GM12801 (cell line): ENCODE results near the gene DDAH1.

Source experiments
- TF ChIP-seq, protein P1 (sequence below): IDR thresholded peaks from one replicate; pipeline ENCODE4 v1.5.1; 2011; ENCODE audit warnings: control low read depth; ENCODE audit not compliant: insufficient read length; ENCODE audit errors: extremely low read depth

Gene DDAH1

DNA sequence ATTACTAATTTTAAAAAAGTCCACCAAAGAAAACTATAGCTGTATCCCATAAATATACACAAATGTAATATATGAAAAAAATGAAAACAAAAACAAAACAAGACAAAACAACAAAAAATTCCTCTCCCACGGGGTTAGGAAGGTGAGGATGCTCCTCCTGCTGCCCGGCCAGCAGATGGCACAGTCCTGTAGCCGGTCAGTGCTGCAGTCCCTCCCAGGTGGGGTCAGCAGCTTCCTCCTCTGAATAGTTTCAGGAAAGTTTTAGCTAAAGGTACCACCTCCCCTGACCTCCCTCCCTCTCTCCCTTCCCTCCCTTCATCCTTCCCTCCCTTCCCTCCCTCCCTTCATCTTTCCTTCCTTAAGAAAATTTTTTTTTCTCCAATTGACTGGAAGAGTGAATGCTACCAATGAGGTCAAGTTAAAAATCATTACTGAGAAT is 120.7 kb downstream of the DDAH1 start:
- TF ChIP-seq, protein P1, sequence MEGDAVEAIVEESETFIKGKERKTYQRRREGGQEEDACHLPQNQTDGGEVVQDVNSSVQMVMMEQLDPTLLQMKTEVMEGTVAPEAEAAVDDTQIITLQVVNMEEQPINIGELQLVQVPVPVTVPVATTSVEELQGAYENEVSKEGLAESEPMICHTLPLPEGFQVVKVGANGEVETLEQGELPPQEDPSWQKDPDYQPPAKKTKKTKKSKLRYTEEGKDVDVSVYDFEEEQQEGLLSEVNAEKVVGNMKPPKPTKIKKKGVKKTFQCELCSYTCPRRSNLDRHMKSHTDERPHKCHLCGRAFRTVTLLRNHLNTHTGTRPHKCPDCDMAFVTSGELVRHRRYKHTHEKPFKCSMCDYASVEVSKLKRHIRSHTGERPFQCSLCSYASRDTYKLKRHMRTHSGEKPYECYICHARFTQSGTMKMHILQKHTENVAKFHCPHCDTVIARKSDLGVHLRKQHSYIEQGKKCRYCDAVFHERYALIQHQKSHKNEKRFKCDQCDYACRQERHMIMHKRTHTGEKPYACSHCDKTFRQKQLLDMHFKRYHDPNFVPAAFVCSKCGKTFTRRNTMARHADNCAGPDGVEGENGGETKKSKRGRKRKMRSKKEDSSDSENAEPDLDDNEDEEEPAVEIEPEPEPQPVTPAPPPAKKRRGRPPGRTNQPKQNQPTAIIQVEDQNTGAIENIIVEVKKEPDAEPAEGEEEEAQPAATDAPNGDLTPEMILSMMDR, result no peak

DNA sequence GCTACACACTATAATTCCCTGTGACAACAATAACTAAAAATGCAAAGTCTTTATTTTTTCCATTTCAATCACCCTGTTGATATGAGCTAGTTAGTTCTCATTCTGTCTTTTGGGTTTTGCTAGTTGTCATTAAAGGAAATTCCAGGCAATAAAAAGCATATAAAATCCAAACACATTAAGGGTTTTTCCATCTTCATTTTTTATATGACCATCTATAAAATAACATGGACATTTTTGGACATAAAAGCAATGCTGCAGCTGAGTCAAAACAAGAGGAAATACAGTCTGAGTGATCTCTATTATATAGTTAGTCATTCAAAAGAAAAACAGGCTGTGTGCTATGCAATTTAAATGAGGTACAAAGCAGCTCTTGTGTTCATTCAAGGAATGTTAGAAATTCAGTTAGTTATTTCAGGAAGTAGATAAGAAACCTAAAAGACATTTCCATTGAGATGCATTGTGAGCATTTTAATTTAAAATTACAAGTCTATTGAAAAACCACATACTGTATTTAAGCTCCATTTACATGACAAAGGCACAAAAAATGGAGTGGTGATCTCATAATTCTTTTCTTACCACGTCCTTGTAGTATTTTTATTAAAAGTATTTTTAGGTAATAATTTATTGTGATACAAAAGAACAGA is 121.2 kb downstream of the DDAH1 start:
- TF ChIP-seq, protein P1, result no peak

DNA sequence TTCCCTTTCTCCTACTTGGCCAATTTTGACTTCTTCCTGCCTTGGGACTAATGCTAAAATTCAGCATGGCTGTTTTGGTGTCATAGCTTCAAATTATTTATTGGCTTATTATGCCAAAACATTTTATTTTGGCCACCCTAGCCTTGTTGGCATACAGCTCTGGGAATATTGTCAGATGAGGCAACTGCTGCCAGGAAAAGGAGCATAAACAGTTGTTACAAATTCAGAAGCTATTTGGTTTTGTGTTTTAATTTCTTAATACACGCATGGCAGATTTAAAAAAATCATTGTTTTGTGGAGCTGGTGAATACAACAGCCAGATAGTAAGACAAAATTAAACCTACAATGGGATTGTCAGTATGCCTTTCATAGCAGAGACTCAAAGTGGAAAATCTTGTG is 121.7 kb downstream of the DDAH1 start:
- TF ChIP-seq, protein P1, result no peak

DNA sequence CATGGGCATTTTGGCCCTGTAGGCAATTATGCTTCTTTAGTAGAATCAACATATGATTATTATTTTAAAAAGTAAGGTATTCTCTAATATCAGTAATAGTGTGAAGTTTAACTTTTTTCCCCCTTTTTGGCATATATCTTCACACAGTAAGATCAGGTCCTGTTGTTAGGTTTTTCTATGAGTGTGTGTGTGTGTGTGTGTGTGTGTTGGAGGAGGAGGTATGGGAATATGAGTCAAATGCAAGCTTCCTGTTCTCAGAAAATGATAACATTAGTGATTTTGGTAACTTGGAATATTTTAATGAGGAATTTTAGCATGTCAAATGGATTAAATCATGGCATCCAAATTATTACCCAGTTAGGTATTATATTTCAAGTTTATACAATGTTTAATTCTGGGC is 122.8 kb downstream of the DDAH1 start:
- TF ChIP-seq, protein P1, result no peak

DNA sequence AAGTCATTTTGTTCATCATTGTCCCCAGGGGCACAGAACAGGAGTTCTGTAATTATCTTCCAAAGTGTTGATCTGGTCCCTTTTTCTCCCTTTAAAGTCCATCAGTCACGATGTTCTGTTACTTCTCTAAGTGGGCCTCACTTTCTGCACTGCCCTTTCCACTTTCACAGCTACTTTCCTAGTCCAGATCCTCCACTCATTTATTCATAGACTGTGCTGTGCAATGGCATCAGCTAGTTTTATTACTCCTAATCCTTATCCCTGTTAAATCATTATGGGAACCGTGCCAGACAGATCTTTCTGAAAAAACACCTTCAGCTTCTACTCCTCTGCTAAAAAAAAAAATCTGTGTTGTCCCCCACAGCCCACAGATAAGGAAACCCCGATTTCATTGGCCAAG is 124.5 kb downstream of the DDAH1 start:
- TF ChIP-seq, protein P1, result no peak

DNA sequence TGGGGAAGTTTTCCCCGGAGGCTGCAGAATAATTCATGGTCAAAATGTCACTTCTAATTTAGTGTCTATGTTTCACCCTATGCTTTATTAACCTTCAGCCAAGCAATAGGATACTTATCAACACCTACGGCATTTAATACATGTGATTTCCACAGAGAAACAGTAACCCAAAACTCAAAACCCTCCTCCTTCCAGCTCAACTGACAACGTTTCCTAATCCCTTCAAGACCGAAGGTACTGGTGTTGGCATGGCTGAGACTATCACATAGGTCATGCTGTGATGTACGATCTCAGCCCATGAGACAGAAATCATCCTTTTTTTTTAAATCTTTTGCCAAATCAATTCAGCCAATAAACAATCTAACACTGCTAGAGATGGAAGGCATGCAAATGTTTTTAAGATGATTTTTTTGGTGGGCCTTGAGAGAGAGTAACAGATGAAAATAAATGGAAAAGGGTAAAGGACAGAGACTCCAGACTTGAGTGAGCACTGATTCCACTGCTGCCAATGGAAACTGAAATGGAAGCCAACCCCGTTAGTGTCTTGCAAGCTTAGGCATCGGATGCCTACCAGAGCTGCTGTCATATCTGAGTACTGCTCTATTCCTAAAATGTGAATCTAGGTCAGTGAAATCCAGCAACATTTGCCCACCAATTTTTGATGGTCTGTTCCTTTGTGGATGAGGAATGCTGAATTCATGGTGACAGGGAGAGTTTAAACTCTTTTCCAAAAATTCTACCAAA is 125.1 kb downstream of the DDAH1 start:
- TF ChIP-seq, protein P1, result no peak

DNA sequence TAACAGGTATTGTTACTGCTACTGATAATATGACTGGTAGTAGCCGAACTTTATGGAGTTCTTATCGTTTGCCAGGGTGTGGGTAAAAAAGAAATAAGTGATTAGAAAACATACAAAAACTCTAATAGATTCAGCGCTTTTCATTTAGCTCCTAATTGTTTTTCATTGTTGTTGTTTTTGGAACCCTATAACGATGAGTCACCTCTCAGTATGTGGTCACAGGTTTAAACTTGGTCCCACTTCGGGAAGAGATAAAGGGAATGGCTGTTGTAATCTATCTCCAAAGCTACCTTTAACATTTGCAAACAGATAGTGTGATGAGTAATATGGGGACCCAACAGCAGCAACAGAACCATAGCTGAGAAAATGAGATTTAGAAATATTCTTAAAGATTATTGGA is 125.9 kb downstream of the DDAH1 start:
- TF ChIP-seq, protein P1, result no peak
